Glutamatergic neuron (in vitro differentiated cells): ENCODE data around the gene KHDC1. TPM values are rescaled to one million over a fixed set of nuclear protein-coding genes. Genes with fewer than 3 reads are reported as not detected.

Experiments
- DNase-seq: peaks from one replicate; pipeline ENCODE4 v3.0.0; 2022
- H3K27ac Mint-ChIP-seq: one replicate; pipeline ENCODE4 v1.8.0; 2020; ENCODE audit warnings: mild to moderate bottlenecking, mixed read lengths, inconsistent platforms; ENCODE audit not compliant: unreplicated experiment
- H3K27me3 Mint-ChIP-seq: one replicate; pipeline ENCODE4 v1.8.0; 2020; ENCODE audit warnings: mild to moderate bottlenecking, moderate library complexity, mixed read lengths, inconsistent platforms; ENCODE audit not compliant: unreplicated experiment
- H3K36me3 Mint-ChIP-seq: one replicate; pipeline ENCODE4 v1.8.0; 2020; ENCODE audit warnings: mild to moderate bottlenecking, mixed read lengths, inconsistent platforms; ENCODE audit not compliant: unreplicated experiment
- H3K4me1 Mint-ChIP-seq: one replicate; pipeline ENCODE4 v1.8.0; 2020; ENCODE audit warnings: mild to moderate bottlenecking, low read depth, mixed read lengths, inconsistent platforms; ENCODE audit not compliant: unreplicated experiment
- H3K4me3 Mint-ChIP-seq: one replicate; pipeline ENCODE4 v1.8.0; 2020; ENCODE audit warnings: mild to moderate bottlenecking, mixed read lengths, inconsistent platforms; ENCODE audit not compliant: unreplicated experiment
- H3K9me3 Mint-ChIP-seq: one replicate; pipeline ENCODE4 v1.8.0; 2020; ENCODE audit warnings: mild to moderate bottlenecking, moderate library complexity, mixed read lengths, inconsistent platforms; ENCODE audit not compliant: unreplicated experiment
- total RNA-seq: library from RNA; stranded (reverse); fragmentation: NEBNext Ultra II Directional; extraction: Animal tissue kit (Norgen Biotek cat#: 25700); gene quantifications from one replicate; pipeline ENCODE4 v1.2.1, GENCODE V29; 2021; ENCODE audit not compliant: unreplicated experiment
- TF ChIP-seq, protein P1 (sequence below): fragments of 200-600 bp; sonication (generic); IDR thresholded peaks from one replicate; pipeline ENCODE4 v1.5.0; 2021; ENCODE audit not compliant: partially characterized antibody, unreplicated experiment

KHDC1 gene
- total RNA-seq, 1 donor from 2014 or later = 5.8 TPM

DNA sequence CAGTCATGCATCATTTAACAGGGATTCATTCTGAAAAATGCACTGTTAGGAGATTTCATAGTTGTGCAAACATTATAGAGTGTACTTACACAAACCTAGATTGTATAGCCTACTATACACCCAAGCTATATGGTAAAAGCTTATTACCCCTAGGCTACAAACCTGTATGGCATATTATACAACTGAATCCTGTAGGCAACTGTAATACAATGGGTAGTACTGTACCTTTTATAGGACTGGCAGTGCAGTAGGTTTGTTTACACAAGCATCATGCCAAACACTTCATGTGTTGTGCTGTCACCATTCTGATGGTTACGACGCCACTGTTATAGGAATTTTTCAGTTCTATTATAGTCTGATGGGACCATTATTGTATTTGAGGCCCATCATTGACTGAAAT, 39.3 kb upstream of the KHDC1 start:
- Mint-ChIP-seq H3K36me3 (peaks cover 11% of the 10 kb centered on the region), H3K27me3 (no peaks in the 10 kb centered on the region), H3K27ac (no peak overlapping the region), H3K4me1 (no peaks in the 10 kb centered on the region), H3K4me3 (no peak overlapping the region), H3K9me3 (peaks cover 9% of the 10 kb centered on the region)
- TF ChIP-seq, protein P1, sequence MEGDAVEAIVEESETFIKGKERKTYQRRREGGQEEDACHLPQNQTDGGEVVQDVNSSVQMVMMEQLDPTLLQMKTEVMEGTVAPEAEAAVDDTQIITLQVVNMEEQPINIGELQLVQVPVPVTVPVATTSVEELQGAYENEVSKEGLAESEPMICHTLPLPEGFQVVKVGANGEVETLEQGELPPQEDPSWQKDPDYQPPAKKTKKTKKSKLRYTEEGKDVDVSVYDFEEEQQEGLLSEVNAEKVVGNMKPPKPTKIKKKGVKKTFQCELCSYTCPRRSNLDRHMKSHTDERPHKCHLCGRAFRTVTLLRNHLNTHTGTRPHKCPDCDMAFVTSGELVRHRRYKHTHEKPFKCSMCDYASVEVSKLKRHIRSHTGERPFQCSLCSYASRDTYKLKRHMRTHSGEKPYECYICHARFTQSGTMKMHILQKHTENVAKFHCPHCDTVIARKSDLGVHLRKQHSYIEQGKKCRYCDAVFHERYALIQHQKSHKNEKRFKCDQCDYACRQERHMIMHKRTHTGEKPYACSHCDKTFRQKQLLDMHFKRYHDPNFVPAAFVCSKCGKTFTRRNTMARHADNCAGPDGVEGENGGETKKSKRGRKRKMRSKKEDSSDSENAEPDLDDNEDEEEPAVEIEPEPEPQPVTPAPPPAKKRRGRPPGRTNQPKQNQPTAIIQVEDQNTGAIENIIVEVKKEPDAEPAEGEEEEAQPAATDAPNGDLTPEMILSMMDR = no peak
- no peak for DNase-seq

DNA sequence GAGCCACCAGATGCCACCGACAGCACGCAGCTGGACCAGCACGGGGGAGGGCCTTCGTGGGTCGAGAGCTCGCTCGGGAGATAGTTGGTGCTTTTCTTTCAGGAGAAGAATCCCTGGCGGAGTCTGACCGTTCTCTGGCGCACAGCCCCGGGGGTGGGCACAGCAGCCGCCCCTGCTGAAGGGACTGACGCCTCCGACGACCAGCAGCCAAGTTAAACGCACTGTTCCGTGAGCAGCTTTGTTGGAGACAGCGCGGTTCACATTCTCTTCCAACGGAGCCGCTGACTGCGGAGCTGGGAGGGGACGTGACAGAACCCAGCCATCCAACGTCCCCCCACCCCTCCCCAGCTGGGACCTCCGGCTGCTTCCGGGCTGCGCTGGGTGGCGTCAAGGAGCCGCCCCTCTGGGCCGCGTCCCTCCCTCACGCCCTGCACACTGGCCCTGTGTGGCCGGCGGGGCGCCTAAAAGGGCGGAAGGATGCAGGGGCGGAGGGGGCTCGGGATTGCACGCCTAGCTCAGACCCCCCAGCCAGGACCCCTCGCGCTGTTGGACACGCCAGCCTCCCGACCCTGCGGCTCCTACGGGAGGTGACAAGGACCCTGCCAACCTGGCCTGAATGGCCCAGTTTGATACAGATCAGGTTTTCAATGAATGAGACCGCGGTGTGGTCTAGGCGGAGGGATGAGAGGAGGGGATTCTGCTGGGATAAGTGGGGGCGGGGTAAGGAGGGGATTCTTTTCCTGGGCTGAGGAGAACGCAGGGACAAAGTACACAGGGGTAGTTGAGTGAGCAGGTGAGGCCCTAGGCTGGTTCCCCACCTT, 36.4 kb upstream of the KHDC1 start:
- DNase-seq = peak; percentile 30
- peaks cover 11% of the 10 kb centered on the region for H3K36me3 Mint-ChIP-seq
- no peak overlapping the region for H3K27ac Mint-ChIP-seq
- peak overlapping the region; percentile 59 for H3K4me3 Mint-ChIP-seq
- H3K9me3 Mint-ChIP-seq = peaks cover 10% of the 10 kb centered on the region
- TF ChIP-seq, protein P1 = no peak
- no peaks in the 10 kb centered on the region for H3K4me1 Mint-ChIP-seq
- H3K27me3 Mint-ChIP-seq = no peaks in the 10 kb centered on the region

DNA sequence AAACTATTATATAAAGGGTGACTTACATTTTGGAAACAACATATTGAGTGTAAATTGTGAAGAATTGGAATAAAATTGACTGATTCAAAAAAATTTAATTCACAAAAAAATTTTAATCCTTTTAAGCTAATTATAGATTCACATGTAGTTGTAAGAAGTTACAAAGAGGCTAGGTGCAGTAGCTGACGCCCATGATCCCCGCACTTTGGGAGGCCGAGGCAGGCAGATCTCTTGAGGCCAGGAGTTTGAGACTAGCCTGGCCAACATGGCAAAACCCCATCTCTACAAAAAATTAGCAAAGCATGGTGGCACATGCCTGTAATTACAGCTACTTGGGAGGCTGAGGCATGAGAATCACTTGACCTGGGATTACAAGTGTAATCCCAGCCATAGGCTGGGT, 30.3 kb upstream of the KHDC1 start:
- DNase-seq = no peak
- no peaks in the 10 kb centered on the region for H3K27me3 Mint-ChIP-seq

DNA sequence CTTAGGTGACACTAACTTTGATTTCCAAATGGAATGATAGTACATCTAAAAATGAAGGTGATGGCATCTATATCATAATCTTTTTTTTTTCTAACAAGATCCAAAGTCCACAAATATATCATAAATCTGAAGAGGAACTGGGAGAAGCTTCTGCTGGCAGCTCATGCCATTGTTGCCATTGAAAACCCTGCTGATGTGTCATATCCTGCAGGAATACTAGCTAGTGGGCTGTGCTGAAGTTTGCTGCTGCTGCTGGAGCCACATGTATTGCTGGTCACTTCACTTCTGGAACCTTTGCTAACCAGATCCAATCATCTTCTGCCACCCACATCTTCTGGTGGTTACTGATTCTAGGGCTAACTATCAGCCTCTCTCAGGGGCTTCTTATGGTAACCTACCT, 27.4 kb upstream of the KHDC1 start:
- Mint-ChIP-seq H3K36me3 (peaks cover 5% of the 10 kb centered on the region), H3K4me3 (no peak overlapping the region), H3K4me1 (no peaks in the 10 kb centered on the region), H3K27ac (no peak overlapping the region), H3K27me3 (no peaks in the 10 kb centered on the region), H3K9me3 (no peaks in the 10 kb centered on the region)
- TF ChIP-seq, protein P1 = no peak
- DNase-seq = no peak

More for the DNA sequence above, 30.3 kb upstream of the KHDC1 start:
- TF ChIP-seq, protein P1 = no peak
- Mint-ChIP-seq H3K4me1 (no peaks in the 10 kb centered on the region), H3K4me3 (no peak overlapping the region), H3K9me3 (peaks cover 1% of the 10 kb centered on the region), H3K36me3 (peaks cover 5% of the 10 kb centered on the region), H3K27ac (no peak overlapping the region)

DNA sequence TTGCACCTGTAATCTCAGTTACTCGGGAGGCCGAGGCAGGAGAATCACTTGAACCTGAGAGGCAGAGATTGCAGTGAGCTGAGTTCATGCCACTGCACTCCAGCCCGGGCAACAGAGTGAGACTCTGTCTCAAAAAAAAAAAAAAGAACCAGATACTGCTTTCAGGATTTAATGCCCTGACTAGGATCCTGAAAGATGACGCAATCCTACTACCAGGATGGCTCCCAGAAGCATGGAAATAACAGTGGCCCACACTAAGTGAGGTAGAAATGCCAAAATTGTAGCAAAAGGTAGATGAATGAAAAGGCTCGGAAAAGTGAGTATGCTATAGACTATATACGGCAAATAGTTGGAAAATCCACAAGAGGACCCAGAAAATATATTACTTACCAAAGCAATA, 23.8 kb upstream of the KHDC1 start:
- Mint-ChIP-seq H3K4me3 (no peak overlapping the region), H3K9me3 (no peaks in the 10 kb centered on the region), H3K36me3 (no peaks in the 10 kb centered on the region), H3K4me1 (no peaks in the 10 kb centered on the region), H3K27me3 (no peaks in the 10 kb centered on the region), H3K27ac (no peak overlapping the region)
- DNase-seq = no peak
- TF ChIP-seq, protein P1 = no peak
